Neural progenitor cell (in vitro differentiated cells): ENCODE results near the gene NCOR1.

ENCODE experiments used
- EZH2 ChIP-seq: fragments of 200-600 bp; sonication (generic); IDR thresholded peaks from 2 replicates; pipeline ENCODE4 v1.6.1; 2017; ENCODE audit warnings: antibody characterized with exemption, mild to moderate bottlenecking, moderate library complexity
- EZH2phosphoT487 ChIP-seq: fragments of 200-600 bp; sonication (generic); IDR thresholded peaks from 2 replicates; pipeline ENCODE4 v1.6.1; 2017; ENCODE audit warnings: antibody characterized with exemption
- TF ChIP-seq, protein P1 (sequence below): fragments of 200-600 bp; sonication (generic); IDR thresholded peaks from 2 replicates; pipeline ENCODE4 v1.5.1; 2017; ENCODE audit warnings: antibody characterized with exemption, mild to moderate bottlenecking

DNA sequence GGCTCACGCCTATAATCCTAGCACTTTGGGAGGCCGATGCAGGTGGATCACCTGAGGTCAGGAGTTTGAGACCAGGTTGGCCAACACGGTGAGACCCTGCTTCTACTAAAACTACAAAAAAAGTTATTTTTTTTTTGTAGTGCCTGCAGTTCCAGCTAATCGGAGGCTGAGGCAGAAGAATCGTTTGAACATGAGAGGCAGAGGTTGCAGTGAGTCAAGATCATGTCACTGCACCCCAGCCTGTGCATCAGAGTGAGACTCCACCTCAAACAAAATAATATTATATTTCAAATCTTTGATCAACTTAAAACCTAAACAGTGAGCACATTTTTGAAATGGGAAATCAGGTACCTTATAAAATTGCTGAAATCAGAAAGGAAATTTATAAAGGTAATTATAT lies 36.5 kb downstream of the NCOR1 start:
- TF ChIP-seq, protein P1, sequence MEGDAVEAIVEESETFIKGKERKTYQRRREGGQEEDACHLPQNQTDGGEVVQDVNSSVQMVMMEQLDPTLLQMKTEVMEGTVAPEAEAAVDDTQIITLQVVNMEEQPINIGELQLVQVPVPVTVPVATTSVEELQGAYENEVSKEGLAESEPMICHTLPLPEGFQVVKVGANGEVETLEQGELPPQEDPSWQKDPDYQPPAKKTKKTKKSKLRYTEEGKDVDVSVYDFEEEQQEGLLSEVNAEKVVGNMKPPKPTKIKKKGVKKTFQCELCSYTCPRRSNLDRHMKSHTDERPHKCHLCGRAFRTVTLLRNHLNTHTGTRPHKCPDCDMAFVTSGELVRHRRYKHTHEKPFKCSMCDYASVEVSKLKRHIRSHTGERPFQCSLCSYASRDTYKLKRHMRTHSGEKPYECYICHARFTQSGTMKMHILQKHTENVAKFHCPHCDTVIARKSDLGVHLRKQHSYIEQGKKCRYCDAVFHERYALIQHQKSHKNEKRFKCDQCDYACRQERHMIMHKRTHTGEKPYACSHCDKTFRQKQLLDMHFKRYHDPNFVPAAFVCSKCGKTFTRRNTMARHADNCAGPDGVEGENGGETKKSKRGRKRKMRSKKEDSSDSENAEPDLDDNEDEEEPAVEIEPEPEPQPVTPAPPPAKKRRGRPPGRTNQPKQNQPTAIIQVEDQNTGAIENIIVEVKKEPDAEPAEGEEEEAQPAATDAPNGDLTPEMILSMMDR: no peak
- TF ChIP-seq EZH2phosphoT487 (no peak), EZH2 (no peak)
